Measurements from ENCODE around the gene TAS2R43. TPM values are rescaled to one million over a fixed set of nuclear protein-coding genes. Genes with fewer than 3 reads are reported as not detected.

TAS2R43 gene
- total RNA-seq, 1 experiment from 2014 or later, result not detected

GRCh38 chr12:11081987-11082386 lies 10.1 kb downstream of the TAS2R43 start:
- H3K27me3 ChIP-seq (ENCODE audit: insufficient read depth, low read length), result no peaks in the 10 kb centered on the region
- no peak overlapping the region for H3K4me3 ChIP-seq (replicated peaks in 1 of 2; ENCODE audit: low read depth in 1 of 2, low read length in 2 of 2)
- no peaks in the 10 kb centered on the region for H3K9me2 ChIP-seq (ENCODE audit: insufficient read depth)
- no peaks in the 10 kb centered on the region for H3K79me2 ChIP-seq (ENCODE audit: insufficient read depth, low read length)
- H4K20me1 ChIP-seq (ENCODE audit: insufficient read depth), result no peaks in the 10 kb centered on the region
- no peak for ATAC-seq
- BruUV-seq (replicated peaks), result no TSS peak
- RAD21 ChIA-PET (ENCODE audit: low non-redundant PET in 1 of 2, low total read pairs in 2 of 2, uncharacterized antibody in 2 of 2, unreplicated experiment in 2 of 2), result no interaction called here
- no peak overlapping the region for H2AFZ ChIP-seq (ENCODE audit: low read depth, low read length, poor library complexity, severe bottlenecking)
- no peaks in the 10 kb centered on the region for H3K36me3 ChIP-seq (ENCODE audit: control insufficient read depth in 1 of 2, insufficient read depth in 2 of 2, low read length in 2 of 2)
- no peak overlapping the region for H3K9ac ChIP-seq (ENCODE audit: low read length)
- H3K4me1 ChIP-seq (ENCODE audit: control insufficient read depth in 1 of 2, insufficient read depth in 2 of 2, low read length in 2 of 2), result no peaks in the 10 kb centered on the region
- POLR2A ChIA-PET, result no interaction called here
- intact Hi-C loops (cut with micrococcal nuclease), result loop anchor here (2.0 kb wide), 1 partner anchor 27 kb away; no protein-coding TSS in a partner anchor
- TF ChIP-seq EGR1 (IDR thresholded peaks at IDR 0.05; ENCODE audit: low read depth) (no peak), ELF1 (IDR thresholded peaks at IDR 0.05; ENCODE audit: borderline replicate concordance, low read depth) (no peak), JUND (IDR thresholded peaks at IDR 0.05) (no peak)
- H3K4me2 ChIP-seq (ENCODE audit: low read length), result no peak overlapping the region
- CTCF ChIA-PET, result no interaction called here
- no peak for DNase-seq (ENCODE audit: low read depth, low spot score)
- no peak overlapping the region for H3K27ac ChIP-seq (ENCODE audit: low read depth, low read length)
- no peaks in the 10 kb centered on the region for H3K9me3 ChIP-seq (ENCODE audit: control insufficient read depth in 1 of 2, insufficient read depth in 1 of 2, low read depth in 1 of 2, low read length in 2 of 2)

- H3K79me2 ChIP-seq (ENCODE audit: insufficient read depth, low read length), result no peaks in the 10 kb centered on the region
- H3K4me3 ChIP-seq (replicated peaks in 1 of 2; ENCODE audit: low read depth in 1 of 2, low read length in 2 of 2), result no peak overlapping the region
- DNase-seq (ENCODE audit: low read depth, low spot score) (no peak), ATAC-seq (no peak)
- no peak overlapping the region for H3K27ac ChIP-seq (ENCODE audit: low read depth, low read length)
- H2AFZ ChIP-seq (ENCODE audit: low read depth, low read length, poor library complexity, severe bottlenecking), result no peak overlapping the region
- RAD21 ChIA-PET (ENCODE audit: low non-redundant PET in 1 of 2, low total read pairs in 2 of 2, uncharacterized antibody in 2 of 2, unreplicated experiment in 2 of 2), result no interaction called here
- H4K20me1 ChIP-seq (ENCODE audit: insufficient read depth), result no peaks in the 10 kb centered on the region
- POLR2A ChIA-PET, result no interaction called here
- H3K9me2 ChIP-seq (ENCODE audit: insufficient read depth), result no peaks in the 10 kb centered on the region
- no peaks in the 10 kb centered on the region for H3K27me3 ChIP-seq (ENCODE audit: insufficient read depth, low read length)
- H3K9me3 ChIP-seq (ENCODE audit: control insufficient read depth in 1 of 2, insufficient read depth in 1 of 2, low read depth in 1 of 2, low read length in 2 of 2), result no peaks in the 10 kb centered on the region
- intact Hi-C loops (cut with micrococcal nuclease), result no loop called here
- BruUV-seq (replicated peaks), result no TSS peak
- H3K4me2 ChIP-seq (ENCODE audit: low read length), result no peak overlapping the region
- H3K9ac ChIP-seq (ENCODE audit: low read length), result no peak overlapping the region
- CTCF ChIA-PET, result no interaction called here
- no peaks in the 10 kb centered on the region for H3K36me3 ChIP-seq (ENCODE audit: control insufficient read depth in 1 of 2, insufficient read depth in 2 of 2, low read length in 2 of 2)
- TF ChIP-seq ATF3 (IDR thresholded peaks at IDR 0.05), result no peak
- no peak for TF ChIP-seq EZH2phosphoT487 (IDR thresholded peaks at IDR 0.05; ENCODE audit: borderline replicate concordance)
- no peak for TF ChIP-seq YY1 (IDR thresholded peaks at IDR 0.05; ENCODE audit: extremely low read depth, insufficient replicate concordance, low read depth, low read length)
- no peaks in the 10 kb centered on the region for H3K4me1 ChIP-seq (ENCODE audit: control insufficient read depth in 1 of 2, insufficient read depth in 2 of 2, low read length in 2 of 2)
Observed at GRCh38 chr12:11078246-11078645, 13.9 kb downstream of the TAS2R43 start.
